Left lobe of liver (tissue), 2 donors: ENCODE results near the gene EIF3D. TPM values are rescaled to one million over a fixed set of nuclear protein-coding genes. Genes with fewer than 3 reads are reported as not detected.
"Not testable (repeated sequence)": the region's sequence is repeated elsewhere in the genome, so short reads cannot be mapped to it uniquely, and the experiment has no call there.

Experiments
- ATAC-seq: fragments of 200-7000 bp; cut with Tn5 transposase; one replicate; pipeline ENCODE4 v1.9.1; 2020; ENCODE audit warnings: mild to moderate bottlenecking, moderate library complexity
- DNase-seq: peaks from one replicate; pipeline ENCODE4 v3.0.0-alpha.2; 2020; ENCODE audit warnings: low spot score
- total RNA-seq: library from RNA; stranded (reverse); gene quantifications from one replicate; pipeline ENCODE4 v1.2.1, GENCODE V29; 2021
- donor health status: DM: no; HTN: no; CAD: no; lungs with moderate emphysema.
- donor health status: DM: no; HTN: yes; CAD: no.

EIF3D gene
- total RNA-seq, 1 donor from 2014 or later = 34.5 TPM

- no peak for ATAC-seq
- DNase-seq = no peak
These were observed 21.9 kb upstream of the EIF3D start for GRCh38 chr22:36550701-36551495.

GRCh38 chr22:36549033-36549432 is 20.1 kb upstream of the EIF3D start:
- DNase-seq (no peak), ATAC-seq (no peak)

GRCh38 chr22:36548606-36549005 is 19.6 kb upstream of the EIF3D start:
- ATAC-seq (peak; percentile 47), DNase-seq (no peak)

- no peak for ATAC-seq
- no peak for DNase-seq
These were observed 18.0 kb upstream of the EIF3D start for GRCh38 chr22:36546932-36547331.

GRCh38 chr22:36546092-36546804 is 17.3 kb upstream of the EIF3D start:
- DNase-seq (no peak), ATAC-seq (peak; percentile 60)

- DNase-seq (no peak), ATAC-seq (no peak)
These were observed 15.2 kb upstream of the EIF3D start for GRCh38 chr22:36544107-36544620.

- no peak for ATAC-seq
- DNase-seq = no peak
These were observed 13.0 kb upstream of the EIF3D start for GRCh38 chr22:36541831-36542411.

- DNase-seq (no peak), ATAC-seq (no peak)
These were observed 12.1 kb upstream of the EIF3D start for GRCh38 chr22:36540867-36541642.

GRCh38 chr22:36538529-36538928 is 9.6 kb upstream of the EIF3D start:
- no peak for ATAC-seq
- DNase-seq = no peak

GRCh38 chr22:36536717-36537116 is 7.8 kb upstream of the EIF3D start:
- no peak for DNase-seq
- no peak for ATAC-seq

- DNase-seq, ATAC-seq: not testable (repeated sequence)
These were observed 4.4 kb upstream of the EIF3D start for GRCh38 chr22:36533320-36533719.

GRCh38 chr22:36532466-36532865 is 3.5 kb upstream of the EIF3D start:
- ATAC-seq (no peak), DNase-seq (no peak)

- ATAC-seq (no peak), DNase-seq (no peak)
These were observed 625 bp downstream of the EIF3D start for GRCh38 chr22:36528341-36528740.

GRCh38 chr22:36522662-36523061 is 6.3 kb downstream of the EIF3D start:
- DNase-seq = no peak
- ATAC-seq = no peak

- ATAC-seq = no peak
- no peak for DNase-seq
These were observed 8.5 kb downstream of the EIF3D start for GRCh38 chr22:36520423-36520822.

- DNase-seq, ATAC-seq: not testable (repeated sequence)
These were observed 9.1 kb downstream of the EIF3D start for GRCh38 chr22:36519906-36520305.

- ATAC-seq (no peak), DNase-seq (no peak)
These were observed 14.2 kb downstream of the EIF3D start for GRCh38 chr22:36514766-36515165.

GRCh38 chr22:36512991-36513390 is 16.0 kb downstream of the EIF3D start:
- DNase-seq (no peak), ATAC-seq (no peak)

- no peak for DNase-seq
- ATAC-seq = no peak
These were observed 16.6 kb downstream of the EIF3D start for GRCh38 chr22:36512333-36512732.

- ATAC-seq = peak; percentile 33
- no peak for DNase-seq
These were observed 17.7 kb downstream of the EIF3D start for GRCh38 chr22:36510966-36511881.
